ENCODE data around the gene MYEOV.

Gene MYEOV

GRCh38 chr11:69317401-69318092 lies 23.6 kb downstream of the MYEOV start:
- DNase-seq (ENCODE audit: low read depth), result no peak

GRCh38 chr11:69318093-69318420 lies 24.1 kb downstream of the MYEOV start:
- no peak for DNase-seq (ENCODE audit: low read depth)

GRCh38 chr11:69319255-69320106 lies 25.5 kb downstream of the MYEOV start:
- DNase-seq (ENCODE audit: low read depth), result no peak

GRCh38 chr11:69320326-69320725 lies 26.4 kb downstream of the MYEOV start:
- DNase-seq (ENCODE audit: low read depth), result no peak

GRCh38 chr11:69320756-69321741 lies 27.1 kb downstream of the MYEOV start:
- DNase-seq (ENCODE audit: low read depth), result peak; percentile 75

- peak; percentile 97 for DNase-seq (ENCODE audit: low read depth)
Measured at GRCh38 chr11:69321877-69322361, 28.0 kb downstream of the MYEOV start.

- no peak for DNase-seq (ENCODE audit: low read depth)
Measured at GRCh38 chr11:69325446-69325845, 31.5 kb downstream of the MYEOV start.

- DNase-seq (ENCODE audit: low read depth), result no peak
Measured at GRCh38 chr11:69326622-69327219, 32.8 kb downstream of the MYEOV start.

- DNase-seq (ENCODE audit: low read depth), result no peak
Measured at GRCh38 chr11:69327741-69328191, 33.8 kb downstream of the MYEOV start.

- no peak for DNase-seq (ENCODE audit: low read depth)
Measured at GRCh38 chr11:69328231-69328630, 34.3 kb downstream of the MYEOV start.

- DNase-seq (ENCODE audit: low read depth), result no peak
Measured at GRCh38 chr11:69329581-69329980, 35.6 kb downstream of the MYEOV start.

GRCh38 chr11:69330330-69330729 lies 36.4 kb downstream of the MYEOV start:
- no peak for DNase-seq (ENCODE audit: low read depth)

- DNase-seq (ENCODE audit: low read depth), result no peak
Measured at GRCh38 chr11:69333149-69333710, 39.3 kb downstream of the MYEOV start.

GRCh38 chr11:69333879-69334278 lies 39.9 kb downstream of the MYEOV start:
- no peak for DNase-seq (ENCODE audit: low read depth)

- DNase-seq (ENCODE audit: low read depth), result no peak
Measured at GRCh38 chr11:69335007-69335780, 41.2 kb downstream of the MYEOV start.

GRCh38 chr11:69335781-69336405 lies 41.9 kb downstream of the MYEOV start:
- DNase-seq (ENCODE audit: low read depth), result no peak

GRCh38 chr11:69337211-69337721 lies 43.3 kb downstream of the MYEOV start:
- no peak for DNase-seq (ENCODE audit: low read depth)

- no peak for DNase-seq (ENCODE audit: low read depth)
Measured at GRCh38 chr11:69339041-69339733, 45.2 kb downstream of the MYEOV start.

- DNase-seq (ENCODE audit: low read depth), result no peak
Measured at GRCh38 chr11:69339983-69340565, 46.1 kb downstream of the MYEOV start.
